Gastroesophageal sphincter (tissue), 3 donors: ENCODE measurements around the gene PARP12.

Source experiments
- EP300 ChIP-seq: sonication (generic); formaldehyde crosslinking; IDR thresholded peaks from one replicate; pipeline ENCODE4 v1.6.1; 2017; ENCODE audit warnings: antibody characterized with exemption, mild to moderate bottlenecking
- POLR2A ChIP-seq, 2 donors: fragments of 450-650 bp; IDR thresholded peaks; one replicate each; pipeline ENCODE4 v1.6.1; 2017; ENCODE audit warnings: antibody characterized with exemption in 2 of 2, mild to moderate bottlenecking in 2 of 2, moderate library complexity in 1 of 2
- POLR2AphosphoS5 ChIP-seq: sonication (generic); formaldehyde crosslinking; IDR thresholded peaks from one replicate; pipeline ENCODE4 v1.6.1; 2017; ENCODE audit warnings: antibody characterized with exemption
- TF ChIP-seq, protein P1 (sequence below), 4 experiments: fragments of 200-600 bp in 2 of 4; fragments of 450-650 bp in 2 of 4; sonication (generic) in 1 of 4; IDR thresholded peaks; one replicate each; pipeline ENCODE4 v1.5.1; 2017 to 2019; ENCODE audit warnings: antibody characterized with exemption in 4 of 4, mild to moderate bottlenecking in 2 of 4, moderate library complexity in 2 of 4

DNA sequence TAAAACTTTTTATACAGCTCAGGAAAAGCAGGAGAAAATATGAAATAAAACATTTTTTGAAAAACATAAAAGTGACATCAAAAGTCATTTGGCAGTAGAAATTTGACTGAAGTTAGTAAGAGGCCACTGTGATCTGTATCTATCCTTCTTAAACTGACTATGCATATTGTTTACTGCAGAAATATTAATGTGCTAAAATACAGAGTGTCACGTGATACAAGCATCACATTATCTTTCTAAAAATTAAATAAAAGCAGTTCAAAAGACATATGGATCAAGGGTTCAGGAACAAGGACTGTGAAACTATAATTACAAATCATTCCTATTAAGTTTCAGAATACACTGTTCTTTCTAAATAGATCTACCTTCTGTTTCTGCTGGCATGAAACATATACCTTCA is 33.7 kb downstream of the PARP12 start:
- TF ChIP-seq, protein P1, sequence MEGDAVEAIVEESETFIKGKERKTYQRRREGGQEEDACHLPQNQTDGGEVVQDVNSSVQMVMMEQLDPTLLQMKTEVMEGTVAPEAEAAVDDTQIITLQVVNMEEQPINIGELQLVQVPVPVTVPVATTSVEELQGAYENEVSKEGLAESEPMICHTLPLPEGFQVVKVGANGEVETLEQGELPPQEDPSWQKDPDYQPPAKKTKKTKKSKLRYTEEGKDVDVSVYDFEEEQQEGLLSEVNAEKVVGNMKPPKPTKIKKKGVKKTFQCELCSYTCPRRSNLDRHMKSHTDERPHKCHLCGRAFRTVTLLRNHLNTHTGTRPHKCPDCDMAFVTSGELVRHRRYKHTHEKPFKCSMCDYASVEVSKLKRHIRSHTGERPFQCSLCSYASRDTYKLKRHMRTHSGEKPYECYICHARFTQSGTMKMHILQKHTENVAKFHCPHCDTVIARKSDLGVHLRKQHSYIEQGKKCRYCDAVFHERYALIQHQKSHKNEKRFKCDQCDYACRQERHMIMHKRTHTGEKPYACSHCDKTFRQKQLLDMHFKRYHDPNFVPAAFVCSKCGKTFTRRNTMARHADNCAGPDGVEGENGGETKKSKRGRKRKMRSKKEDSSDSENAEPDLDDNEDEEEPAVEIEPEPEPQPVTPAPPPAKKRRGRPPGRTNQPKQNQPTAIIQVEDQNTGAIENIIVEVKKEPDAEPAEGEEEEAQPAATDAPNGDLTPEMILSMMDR (IDR thresholded peaks at IDR 0.05): no peak
- TF ChIP-seq POLR2A (IDR thresholded peaks at IDR 0.05): no peak
- no peak for TF ChIP-seq EP300
- TF ChIP-seq POLR2AphosphoS5: no peak
